HG02973 (cell line): ENCODE results near the gene GRM7.

Experiments
- ATAC-seq: cut with Tn5 transposase; IDR thresholded peaks from one replicate; pipeline ENCODE4 v1.9.1; 2021; ENCODE audit warnings: moderate library complexity; ENCODE audit not compliant: unreplicated experiment

The GRM7 gene

GRCh38 chr3:7565574-7565973, 704.7 kb downstream of the GRM7 start:
- no peak for ATAC-seq

GRCh38 chr3:7567160-7567559, 706.2 kb downstream of the GRM7 start:
- ATAC-seq = no peak

GRCh38 chr3:7568526-7569184, 707.7 kb downstream of the GRM7 start:
- ATAC-seq = no peak

DNA sequence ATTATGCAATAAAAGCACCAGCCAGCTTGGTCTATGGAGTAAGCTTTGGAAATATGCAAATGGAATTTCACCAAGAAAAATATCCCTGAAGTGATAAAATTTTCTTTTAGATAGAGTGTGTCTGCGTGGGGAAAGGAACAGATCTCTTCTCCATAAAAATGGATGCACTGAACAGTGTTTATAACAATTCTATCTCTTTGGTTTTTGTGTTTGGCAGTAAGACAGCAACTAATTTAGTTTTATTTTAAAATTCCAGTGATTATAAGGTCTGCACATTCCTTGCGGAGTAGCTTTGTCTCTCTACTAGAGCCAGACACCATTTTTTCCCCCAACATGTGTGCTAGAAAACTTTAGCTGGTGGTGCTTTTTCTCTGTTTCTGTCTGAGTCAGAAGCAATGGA, 712.4 kb downstream of the GRM7 start:
- no peak for ATAC-seq

DNA sequence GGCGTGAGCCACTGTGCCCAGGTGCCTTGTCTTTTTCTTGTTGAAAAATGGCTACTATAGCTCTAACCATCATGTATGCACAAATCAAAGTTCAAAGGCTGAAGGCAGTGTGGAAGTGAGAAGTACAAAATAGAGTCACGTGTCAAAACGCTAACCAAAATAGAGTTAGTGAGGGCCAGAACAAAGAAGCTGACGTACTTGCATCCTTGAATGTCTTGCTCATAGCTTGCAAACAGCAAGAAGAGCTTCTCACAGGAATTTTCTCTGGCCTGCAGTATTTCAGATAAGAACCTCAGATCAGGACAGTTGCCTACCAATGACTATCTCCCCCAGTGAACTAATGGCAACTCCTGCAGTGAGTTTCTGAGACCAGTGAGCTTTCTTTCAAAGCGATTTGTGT, 713.5 kb downstream of the GRM7 start:
- no peak for ATAC-seq

DNA sequence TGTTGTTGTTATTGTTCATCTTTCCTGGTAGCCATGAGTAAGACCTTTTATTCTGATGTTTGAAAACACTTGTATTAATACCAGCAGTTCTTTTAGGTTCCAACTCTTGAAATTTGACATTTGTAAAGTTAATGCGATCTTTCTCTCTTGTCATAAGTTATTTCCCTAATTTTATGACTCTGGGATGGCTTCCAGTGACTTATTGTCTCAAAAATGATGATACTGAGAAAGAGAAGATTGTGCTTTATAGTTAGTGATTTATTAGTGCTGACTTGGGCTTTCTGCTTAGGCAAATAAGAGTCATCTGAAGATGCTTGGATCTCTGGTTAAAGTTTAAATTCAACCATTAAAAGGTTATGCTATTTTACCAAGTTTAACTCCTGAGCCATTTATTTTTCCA, 715.2 kb downstream of the GRM7 start:
- ATAC-seq = no peak

DNA sequence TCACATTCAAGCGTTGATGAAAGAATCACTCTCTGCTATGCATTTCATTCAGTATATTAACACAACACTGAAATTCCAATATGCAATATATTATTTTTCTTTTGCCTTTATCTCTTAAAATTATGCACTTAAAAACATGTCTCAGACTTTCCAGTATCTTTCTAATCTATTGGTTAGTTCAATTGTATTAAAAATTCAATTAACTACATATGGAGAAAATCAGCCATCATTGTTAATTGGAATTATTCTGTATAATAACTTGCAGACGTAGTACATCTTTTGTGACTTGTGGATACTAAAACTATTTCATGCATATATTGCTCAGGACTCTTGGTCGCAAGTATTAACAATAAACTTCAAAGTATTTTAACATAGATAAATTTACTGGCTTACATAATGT, 715.6 kb downstream of the GRM7 start:
- ATAC-seq = no peak

- ATAC-seq = no peak
These were observed 716.6 kb downstream of the GRM7 start for GRCh38 chr3:7577513-7577912.

DNA sequence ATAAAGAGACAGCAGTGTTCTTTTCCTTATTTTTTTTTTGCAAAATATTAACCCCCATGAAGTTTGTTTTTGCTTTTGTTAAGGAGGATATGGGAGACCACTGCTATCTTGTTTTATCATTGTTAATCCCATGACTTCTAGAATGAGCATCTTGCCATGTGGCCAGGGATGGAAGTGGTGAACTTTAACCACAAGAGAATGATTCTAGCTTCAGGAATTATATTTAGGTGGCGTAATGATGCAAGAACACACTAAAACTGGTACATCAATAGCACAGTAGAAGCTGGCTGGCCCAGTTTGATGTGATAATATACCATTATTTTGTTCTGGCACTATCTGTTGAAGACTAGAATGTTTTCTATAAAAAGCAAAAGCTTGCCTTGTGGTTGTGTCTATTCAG, 720.9 kb downstream of the GRM7 start:
- ATAC-seq = no peak

DNA sequence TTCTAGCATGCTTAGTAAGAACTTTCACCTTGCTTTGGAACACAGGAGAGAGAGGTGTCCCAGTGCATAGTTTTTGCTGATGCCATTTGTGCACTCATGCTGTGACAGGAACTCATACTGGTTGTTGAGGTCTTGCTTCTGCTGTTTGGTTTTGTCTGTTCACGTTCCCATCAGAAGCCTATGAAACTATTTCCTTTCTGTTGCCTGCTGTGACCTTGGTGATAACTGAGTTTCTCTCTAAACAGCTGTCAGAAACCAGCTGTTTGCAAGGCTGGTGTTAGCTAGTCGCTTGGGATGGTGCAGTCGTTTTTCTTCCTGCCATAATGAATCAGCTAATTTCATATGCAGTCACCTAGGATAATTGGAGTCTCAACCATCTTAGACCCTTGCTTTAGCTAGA, 724.1 kb downstream of the GRM7 start:
- no peak for ATAC-seq

DNA sequence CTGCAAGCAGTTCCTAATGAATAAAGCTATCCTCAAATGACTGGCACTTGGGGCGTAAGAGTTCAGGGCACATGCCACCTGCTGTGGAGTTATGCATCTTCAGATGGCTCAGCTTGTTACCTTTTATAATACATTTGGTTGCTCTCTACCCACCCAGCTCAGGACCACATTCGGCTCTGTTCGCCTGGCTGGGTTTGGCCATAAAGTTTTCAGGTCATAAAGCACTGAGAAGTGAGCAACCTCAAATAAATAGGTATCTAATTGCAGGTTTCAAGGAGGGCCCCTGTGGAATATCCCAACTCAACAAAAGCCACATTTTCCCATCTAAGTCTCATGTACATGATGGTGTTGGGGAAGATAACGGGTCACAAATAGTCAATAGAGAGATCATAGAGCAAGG, 727.3 kb downstream of the GRM7 start:
- ATAC-seq = no peak

DNA sequence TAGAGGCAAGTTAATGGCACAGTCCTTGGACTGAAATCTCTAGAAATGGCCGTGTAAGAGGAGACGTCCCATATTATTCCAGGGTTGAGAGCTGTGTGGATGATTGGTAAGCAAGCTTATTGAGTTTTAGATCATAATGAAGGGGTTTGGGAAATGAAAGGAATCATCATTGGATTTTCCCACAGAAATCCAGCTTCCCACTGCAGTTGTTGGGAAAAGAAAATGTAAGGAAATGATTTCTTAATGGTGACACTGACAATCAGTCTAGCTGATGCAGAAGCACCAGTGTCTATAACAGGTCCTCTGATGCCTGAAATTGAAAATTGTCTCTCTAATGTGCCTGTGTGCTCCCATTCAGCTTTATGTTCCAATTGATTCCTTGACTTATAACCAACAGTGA, 728.6 kb downstream of the GRM7 start:
- no peak for ATAC-seq

DNA sequence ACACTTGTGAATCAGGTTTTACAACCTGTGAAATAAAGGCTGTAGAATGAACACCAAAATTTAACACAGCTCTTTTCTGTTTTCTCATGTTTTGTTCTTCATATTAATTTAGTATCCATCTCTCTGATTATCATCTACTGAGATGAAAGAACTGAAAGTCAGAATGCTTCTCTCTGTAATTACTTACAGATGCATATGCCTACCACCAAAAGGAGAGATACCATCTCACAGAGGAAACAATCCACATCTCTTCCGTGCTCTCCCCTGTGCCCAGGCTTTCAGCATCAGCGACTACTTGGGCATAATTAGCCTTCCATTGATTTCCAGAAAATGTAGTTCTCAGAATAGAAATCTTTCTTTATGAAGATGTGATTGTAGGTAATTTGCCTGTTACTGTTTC, 741.4 kb downstream of the GRM7 start:
- no peak for ATAC-seq

DNA sequence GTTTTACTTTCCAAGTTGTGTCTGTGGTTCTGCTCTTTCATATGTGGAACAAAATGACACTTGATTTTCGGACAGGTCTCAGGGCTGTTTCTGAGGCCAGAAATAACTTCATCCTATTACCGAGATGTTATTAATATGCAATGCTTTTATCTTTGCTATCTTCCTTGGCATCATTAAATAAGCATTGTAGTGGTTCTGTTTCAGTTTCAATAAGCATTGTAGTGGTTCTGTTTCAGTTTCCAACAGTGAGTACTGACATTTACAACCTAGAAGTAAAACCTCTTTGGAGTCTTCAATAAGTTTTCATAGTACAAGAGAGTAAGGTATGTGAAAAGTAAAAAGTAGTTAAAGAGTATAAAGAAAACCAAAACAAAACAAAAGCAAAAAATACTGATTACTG, 746.2 kb downstream of the GRM7 start:
- ATAC-seq = no peak

- ATAC-seq = no peak
These were observed 746.8 kb downstream of the GRM7 start for GRCh38 chr3:7607676-7608075.

DNA sequence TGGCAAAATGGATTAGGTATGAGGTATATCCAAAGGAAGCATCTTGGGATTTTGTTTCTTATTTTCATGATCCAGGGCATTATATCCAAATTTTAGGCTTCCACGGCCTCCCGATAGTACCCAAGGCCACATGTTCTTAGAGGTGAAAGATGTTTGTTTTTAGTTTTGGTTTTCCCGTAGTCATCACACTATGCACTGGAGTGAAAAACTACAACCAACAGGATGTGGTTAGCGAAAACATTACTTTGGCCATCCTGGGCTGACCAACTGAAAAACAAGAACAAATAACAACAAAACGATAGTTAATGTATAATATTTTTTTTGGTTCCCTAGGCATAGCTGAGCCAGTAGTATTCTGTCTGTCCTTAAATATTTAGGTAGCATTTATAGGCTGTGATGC, 749.7 kb downstream of the GRM7 start:
- ATAC-seq = no peak

DNA sequence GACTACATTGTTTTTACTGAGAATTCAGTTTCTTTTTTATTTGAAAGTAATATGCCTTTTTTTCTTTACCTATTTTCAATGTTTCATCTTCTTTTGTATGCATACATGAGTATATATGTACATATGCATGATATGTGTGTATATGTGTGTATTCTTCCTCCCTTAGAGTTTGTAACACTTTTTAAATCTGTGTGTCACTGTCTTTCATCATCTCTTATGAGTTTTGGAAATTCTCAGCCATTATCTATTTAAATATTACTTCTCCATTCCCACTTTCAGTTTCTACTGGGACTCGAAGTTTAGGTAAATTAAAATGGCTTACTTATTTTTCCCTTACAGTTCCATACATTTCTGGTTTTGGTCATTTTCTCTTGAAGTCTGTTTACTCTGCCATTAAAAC, 754.1 kb downstream of the GRM7 start:
- ATAC-seq = no peak

- ATAC-seq = no peak
These were observed 757.7 kb downstream of the GRM7 start for GRCh38 chr3:7618606-7619005.

GRCh38 chr3:7620401-7620800, 759.5 kb downstream of the GRM7 start:
- no peak for ATAC-seq

DNA sequence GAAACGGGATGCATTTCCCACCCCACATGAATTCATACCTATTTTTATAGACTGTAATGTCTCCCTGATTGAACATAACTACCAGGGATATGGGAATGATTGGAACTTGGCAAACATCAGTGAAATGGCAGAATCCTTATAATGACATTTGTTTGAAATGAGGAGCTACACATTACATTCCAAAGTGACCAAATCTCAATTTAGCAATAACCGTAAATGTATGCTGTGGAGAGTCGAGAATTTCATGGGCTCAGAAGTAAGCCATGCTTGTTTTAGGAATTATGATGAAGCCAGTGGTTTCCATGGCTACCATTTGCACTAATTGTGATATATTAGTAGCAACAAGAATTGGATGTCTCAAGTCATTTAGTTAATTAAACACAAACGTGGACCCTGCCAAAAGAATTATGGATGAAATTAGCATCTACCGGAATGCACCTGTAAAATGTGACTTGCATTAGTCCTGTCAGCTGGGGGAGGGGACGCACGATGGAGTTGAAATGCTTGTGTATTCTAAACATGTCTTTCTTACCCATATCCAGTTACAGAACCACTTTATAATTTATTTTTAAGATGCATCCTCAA, 760.2 kb downstream of the GRM7 start:
- no peak for ATAC-seq

DNA sequence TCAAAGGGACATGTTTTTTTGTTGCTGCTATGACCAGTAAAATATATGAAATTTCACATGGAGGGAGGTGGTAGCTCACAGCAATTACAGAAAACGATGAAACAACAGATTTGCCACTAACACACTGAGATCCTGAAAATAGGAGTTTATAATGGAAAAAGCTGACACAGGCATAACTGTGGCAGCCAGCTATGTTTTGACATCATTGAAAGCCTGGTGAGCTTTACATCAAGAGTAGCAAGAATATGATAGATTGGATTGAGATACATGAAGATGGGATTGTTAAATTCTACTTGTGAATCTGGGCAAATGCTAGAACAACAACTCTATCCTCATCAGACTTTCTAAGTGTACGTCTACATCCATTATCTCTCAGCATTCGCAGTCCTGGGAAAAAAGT, 760.7 kb downstream of the GRM7 start:
- no peak for ATAC-seq

DNA sequence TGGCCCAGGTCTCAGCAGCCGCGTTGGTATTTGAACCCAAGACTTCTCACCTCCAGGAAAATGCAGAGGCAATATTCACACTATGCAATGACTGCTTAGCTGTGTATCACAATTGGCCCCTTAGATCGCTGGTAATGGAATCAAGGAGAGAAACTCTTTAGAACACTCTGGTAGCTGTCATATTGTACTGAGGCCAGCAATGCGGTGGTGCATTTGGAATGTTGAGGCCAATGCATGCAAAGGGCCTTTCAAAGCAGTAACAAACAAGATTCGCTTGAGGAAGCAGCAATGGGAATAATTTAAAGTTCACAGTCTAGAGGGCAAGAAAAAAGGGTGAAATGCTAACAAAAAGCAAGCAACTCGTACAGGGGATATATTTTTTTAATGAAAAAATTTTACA, 764.1 kb downstream of the GRM7 start:
- no peak for ATAC-seq

- ATAC-seq = no peak
These were observed 769.5 kb downstream of the GRM7 start for GRCh38 chr3:7630351-7630911.
